HG02759 (cell line): Measurements from ENCODE around the gene ENPP7.
"Not testable (repeated sequence)": the region's sequence is repeated elsewhere in the genome, so short reads cannot be mapped to it uniquely, and the experiment has no call there.

ENCODE experiments used
- ATAC-seq: cut with Tn5 transposase; IDR thresholded peaks from one replicate; pipeline ENCODE4 v1.9.1; 2021; ENCODE audit warnings: mild to moderate bottlenecking, moderate library complexity; ENCODE audit not compliant: unreplicated experiment

Gene ENPP7

DNA sequence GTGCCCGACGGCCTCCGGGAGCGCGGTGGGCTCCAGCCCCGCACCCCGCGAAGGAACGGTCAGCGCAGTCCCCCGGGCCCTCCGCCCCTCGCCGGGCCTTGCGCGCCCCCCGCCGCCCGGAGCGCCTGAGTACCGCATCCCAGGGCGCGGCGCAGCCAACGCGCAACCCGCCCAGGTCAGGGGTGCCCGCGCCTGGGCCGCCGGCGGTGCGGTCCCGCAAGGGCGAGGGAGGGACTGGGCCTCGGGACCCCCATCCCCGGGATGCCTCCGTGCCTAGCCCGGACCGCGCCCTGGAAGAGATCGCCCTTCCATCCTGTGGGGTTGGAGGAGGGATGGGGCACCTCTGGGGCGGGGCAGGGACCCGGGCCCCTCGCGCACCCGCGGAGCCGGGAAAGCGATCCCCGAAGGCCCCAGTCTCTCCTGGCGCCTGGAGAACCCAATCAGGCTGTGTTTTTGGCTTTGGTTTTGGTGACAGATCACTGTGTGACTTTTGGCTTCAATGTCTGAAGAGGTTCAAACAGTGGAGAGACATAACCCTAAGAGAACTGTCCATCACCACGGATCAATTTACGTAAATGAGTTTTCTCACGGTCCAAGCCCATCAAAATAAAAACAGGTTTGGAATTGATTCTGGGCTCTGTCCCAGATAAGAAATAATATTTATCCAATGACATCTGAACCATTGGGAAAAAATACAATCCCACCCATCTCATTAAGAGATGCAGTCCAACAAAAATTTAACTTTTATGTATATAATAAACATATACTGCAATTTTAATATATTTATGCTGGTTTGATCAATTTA is 17.8 kb downstream of the ENPP7 start:
- ATAC-seq = no peak

DNA sequence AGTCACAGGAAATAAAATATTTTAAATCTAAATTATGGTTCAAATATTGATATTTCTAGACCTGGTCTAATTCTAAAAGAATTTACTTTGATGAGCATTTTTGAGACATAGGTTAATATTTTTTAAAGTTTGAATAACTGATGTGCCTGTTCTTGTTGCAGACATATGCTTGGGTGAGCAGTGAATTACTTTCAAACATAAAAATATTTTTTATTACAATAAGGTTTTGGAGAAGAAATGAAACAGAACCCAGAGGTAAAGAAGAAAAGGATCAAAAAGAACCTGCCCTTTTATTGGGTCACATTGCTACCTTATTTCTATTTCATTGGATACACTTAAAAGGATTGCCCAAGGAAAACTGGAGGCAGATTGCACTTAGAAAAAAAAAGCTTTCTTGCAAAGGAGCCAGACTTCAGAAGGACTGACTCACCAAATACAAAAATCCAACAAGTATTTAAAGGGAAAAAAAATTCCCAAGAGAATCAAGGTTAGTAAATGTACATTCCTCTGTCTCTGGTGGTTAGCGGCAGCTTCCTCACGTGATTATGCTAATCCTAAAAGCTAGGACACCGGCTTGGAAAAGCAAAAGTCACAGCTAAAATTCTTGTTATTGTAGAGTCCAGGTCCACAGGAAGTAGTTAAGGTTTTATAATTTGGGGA is 18.5 kb downstream of the ENPP7 start:
- no peak for ATAC-seq

DNA sequence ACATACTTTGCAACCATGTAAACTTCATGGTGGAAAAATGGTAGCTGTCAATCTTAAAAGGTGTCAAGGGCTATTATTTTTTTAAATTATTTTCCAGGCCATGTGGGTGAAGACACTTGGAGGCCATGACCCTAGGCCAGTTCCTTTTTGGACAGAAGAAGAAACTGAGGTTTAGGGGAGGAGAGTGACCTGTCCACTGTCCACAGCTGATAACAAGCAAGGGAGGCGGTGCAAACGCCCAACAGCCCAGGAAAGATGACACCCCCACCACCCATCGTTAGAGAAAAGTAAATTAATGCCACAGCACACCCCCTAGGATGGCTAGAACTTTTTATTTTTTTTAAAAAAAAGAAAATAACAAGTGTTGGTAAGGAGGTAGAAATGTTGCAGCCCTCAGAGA is 19.2 kb downstream of the ENPP7 start:
- ATAC-seq = no peak

DNA sequence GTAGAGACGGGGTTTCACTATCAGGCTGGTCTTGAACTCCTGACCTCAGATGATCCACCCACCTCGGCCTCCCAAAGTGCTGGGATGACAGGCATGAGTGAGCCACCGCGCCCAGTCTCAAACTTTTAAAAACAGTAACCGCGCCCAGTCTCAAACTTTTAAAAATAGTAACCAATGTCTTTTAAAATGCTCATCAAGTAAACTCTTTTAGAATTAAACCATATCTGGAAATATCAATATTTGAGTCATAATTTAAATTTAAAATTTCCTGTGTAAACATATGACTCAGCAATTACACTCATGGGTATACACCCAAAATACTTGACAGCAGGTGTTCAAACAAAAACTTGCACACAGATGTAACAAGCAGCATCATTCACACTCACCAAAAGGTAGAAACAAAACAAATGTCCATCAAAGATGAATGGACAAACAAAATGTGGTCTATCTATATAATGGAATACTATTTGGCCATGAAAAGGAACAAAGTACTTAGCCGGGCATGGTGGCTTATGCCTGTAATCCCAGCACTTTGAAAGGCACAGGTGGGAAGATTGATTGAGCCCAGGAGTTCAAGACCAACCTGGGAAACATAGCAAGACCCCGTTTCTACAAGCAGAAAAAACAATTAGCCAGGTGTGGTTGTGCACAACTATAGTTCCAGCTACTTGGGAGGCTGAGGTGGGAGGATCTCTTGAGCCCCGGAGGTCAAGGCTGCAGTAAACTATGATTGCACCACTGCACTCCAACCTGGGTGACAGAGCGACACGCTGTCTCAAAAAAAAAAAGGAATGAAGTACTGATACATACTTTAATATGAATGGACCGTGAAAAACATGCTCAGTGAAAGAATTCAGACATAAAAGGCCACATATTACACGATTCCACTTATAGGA is 20.2 kb downstream of the ENPP7 start:
- ATAC-seq = no peak

DNA sequence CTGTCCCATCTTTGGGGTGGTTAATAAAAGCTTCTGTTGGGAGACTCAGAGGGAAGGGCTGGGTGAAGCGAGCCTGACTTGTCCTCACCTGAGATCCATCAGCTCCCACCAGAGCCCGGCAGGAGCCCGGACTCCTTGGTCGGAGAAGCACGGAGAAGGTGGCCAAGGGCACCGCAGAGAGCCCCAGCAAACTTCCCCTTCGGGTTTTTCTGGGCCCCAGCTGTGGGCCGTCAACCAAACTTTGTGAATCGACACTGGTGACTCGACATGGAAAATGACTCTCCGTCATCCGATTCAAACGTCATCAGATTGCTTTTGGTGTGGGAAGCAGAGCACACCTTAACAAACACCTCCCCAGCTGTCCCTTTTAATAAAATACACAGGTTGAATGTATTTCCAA is 21.4 kb downstream of the ENPP7 start:
- ATAC-seq = no peak

DNA sequence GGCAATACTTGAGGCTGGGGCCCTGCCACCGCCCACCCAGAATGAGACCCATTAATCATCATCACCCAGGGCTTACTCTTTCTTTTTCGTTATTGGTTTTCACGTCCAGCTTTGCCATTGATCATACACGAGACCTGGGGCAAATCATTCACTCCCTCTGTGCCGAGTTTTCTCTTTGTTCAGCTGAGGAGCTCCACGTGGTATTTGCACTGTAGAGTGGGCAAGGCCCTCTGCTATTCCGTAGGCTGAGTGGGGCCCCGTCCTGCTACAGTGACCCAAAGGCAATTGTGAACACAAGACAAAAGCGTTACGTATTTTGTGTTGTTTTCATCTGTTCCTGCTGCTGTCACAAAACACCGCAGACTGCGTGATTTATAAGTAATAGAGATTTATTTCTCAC is 23.6 kb downstream of the ENPP7 start:
- ATAC-seq = no peak

DNA sequence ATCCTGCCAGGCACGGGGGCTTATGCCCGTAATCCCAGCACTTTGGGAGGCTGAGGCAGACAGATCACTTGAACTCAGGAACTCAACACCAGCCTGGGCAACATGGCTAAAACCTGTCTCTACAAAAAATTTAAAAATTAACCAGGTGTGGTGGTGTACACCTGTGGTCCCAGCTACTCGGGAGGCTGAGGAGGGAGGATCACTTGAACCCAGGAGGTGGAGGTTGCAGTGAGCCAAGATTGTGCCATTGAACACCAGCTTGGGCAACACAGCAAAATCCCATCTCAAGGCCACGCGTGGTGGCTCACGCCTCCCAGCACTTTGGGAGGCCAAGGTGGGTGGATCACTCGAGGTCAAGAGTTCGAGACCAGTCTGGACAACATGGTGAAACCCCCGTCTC is 24.2 kb downstream of the ENPP7 start:
- ATAC-seq = not testable (repeated sequence)

DNA sequence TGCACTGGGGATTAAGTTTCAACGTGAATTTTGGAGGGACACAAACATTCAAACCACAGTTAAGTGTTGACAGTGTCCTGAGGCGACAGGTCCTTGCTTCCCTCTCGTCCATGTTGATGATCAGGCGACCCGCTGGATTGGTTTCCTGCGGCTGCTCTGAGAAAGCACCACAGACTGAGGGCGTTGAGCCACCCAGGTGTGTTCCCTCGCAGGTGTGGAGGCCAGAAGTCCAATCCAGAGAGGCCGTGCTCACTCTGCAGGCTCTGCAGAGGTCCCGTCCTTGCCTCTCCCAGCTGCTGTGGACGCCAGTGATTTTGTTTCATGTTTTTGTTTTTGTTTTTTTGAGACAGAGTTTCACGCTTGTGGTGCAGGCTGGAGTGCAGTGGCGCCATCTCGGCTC is 24.8 kb downstream of the ENPP7 start:
- ATAC-seq = no peak

DNA sequence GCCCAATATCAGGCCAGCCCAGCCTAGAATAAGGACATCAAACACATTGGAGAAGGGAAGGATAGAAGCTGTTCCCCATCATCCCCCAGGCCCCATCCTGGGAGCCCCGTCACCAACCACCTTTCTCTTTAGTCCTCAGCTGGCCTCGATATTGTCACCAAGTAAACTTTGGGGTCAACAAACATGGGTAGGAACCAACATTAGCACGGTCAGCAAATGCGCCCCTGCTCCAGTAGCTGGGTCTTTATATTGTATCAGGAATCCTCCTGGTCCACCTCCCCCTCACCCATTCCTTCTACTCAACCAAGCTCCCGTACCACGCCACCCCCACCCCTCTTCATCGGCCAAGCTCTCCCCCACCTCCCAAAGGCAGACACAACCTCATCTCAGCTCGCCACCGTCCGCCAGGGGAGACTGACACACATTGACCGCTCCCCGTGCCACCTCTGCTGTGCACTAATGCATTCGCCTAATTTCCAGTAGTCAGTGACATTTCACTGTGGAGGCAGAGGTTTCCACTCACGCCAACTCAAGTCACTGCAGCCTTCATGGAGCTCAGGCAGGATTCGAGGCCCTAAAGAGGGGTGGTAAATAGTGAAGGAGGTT is 26.5 kb downstream of the ENPP7 start:
- no peak for ATAC-seq

DNA sequence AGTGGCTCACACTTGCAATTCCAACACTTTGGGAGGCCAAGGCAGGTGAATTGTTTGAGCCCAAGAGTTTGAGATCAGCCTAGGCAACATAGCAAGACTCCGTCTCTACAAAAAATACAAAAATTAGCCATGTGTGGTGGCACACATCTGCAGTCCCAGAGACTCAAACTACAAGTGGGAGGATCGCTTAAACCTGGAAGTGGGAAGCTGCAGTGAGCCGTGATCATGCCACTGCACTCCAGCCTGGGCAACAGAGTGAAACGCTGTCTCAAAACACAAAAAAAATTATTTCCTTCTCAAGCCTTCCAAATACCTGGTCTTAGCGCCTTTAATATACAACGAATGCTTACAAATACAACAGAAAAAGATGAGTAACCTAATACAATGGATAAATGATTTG is 27.5 kb downstream of the ENPP7 start:
- ATAC-seq = no peak

DNA sequence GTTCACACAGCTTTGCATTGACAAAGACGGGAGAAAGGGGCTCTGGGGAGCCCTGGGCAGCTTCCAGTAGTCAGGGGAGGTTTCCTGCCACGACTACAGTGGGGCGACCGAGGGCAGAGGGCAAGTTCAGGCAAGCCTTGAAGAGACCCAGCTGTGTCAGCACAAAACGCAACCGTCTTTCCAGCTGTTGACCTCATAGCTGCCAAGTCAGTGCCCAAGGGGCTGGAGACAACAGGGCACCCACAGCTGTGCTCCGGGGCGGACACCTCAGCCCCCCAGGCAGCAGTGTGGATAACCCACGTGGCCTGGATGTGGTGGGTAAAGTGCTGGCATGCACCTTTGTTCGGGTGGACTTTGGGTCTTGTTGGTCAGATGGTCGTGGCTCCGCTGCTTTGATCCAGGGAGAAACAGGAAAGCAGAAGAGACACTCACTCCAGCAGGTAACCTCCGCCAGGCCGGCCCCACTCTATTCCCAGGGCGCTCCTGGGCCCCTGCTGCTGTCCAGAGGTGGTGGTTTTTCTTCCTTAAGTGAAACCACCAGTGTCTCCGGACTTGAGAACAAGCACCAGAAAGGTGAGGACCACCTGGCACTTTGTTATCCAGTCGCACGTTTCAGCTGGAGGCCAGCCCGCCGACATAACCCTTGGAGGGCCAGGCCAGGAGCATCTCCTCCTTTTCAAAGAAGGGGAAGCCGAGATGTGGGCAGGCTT is 29.6 kb downstream of the ENPP7 start:
- no peak for ATAC-seq

DNA sequence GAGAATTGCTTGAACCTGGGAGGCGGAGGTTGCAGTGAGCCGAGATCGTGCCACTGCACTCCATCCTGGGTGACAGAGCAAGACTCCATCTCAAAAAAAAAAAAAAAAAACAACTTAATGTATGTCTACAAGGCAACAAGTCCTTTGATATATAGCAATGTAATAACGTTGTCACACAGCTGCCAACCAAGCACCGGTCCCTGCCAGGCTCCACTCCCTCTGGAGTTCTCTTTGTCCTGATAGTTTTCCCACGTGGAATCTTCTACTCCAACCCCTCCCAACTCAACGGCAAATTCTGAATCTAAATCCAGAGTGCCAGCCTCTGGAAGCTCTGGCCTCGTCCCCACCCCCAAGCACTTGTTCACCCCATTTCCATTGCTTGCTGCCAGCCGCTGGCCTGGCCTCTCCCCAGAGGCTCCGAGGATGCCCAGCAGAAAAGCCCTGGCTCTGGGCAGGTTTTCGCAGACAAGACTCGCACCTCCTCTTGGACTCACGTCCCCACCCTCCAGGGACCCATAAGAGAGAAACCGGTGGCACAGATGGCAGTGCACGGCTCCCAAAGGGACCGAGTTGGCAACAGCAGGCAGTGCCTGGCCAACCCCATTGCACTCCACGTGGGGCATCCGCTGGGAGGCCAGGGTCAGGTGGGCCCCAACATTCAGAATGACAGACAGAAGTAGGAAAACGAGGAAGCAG is 31.3 kb downstream of the ENPP7 start:
- ATAC-seq = no peak

DNA sequence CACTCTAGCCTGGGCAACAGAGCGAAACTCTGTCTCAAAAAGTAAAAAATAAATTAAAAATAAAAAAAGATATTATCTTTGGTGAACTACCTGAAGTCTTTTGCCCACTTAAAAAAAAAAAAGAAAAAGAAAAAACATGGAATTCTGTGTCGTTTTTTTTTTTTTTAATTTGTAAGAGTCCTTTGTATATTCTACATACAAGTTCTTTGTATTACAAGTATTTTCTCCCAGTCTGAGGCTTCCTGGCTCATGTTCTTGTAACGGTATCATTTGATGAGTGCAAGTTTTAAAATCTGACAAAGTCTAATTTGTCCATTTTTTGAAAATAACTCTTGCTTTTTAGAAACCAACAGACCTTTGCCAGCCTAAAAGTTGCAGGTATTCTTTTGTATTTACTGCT is 35.0 kb downstream of the ENPP7 start:
- ATAC-seq = no peak

DNA sequence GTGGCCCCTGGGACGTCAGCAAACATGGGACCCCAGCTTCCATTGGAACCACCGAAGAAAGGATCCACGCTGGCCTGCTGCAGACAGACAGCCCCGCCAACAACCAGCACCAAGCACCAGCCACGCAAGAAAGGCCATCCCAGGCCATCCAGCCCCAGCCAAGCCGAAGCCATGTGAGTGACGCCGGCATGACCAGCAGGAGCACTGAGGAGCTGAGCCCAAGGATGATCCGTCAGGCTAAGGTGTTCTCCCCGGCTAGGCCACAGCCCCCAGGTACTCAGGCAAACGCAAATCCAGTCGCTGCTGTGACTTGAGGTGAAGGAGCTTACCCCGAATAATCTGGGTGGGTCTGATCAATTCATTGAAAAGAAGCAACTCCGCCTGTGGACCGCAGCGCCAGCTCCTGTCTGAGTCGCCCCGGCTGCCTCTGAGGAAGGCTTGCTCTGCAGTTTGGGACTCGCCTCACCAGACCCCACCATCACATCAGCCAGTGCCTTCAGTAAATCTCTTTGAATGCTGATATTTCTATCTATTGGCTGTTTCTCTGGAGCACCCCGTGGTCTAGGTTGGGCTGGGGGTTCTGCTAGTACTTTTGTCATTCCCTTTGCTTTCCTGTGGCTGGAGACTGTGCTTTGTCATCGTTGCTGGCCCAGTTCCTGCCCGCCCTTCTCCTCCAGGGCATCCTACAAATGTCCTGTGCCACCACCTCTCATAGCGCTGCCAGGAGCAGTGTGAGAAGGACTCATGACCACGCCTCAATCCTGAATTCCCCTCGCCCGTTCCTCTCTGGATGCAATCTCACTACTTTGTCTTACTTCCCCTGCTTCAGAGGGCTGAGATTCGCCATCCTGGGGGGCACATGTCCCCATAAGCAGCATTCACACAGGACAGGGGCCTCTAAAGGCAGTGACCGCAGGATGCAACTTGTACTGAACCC is 39.1 kb downstream of the ENPP7 start:
- no peak for ATAC-seq

DNA sequence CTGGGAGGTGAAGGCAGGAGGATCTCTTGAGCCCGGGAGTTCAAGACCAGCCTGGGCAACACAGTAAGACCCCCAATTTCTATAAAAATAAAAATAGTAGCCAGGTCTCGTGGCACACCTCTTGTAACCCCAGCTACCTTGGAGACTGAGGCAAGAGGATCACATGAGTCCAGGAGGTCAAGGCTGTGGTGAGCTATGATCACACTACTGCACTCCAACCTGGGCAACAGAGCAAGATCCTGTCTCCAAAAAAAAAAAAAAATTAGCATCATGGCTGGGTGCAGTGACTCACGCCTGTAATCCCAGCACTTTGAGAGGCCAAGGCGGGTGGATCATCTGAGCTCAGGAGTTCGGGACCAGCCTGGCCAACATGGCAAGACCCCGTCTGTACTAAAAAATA is 40.5 kb downstream of the ENPP7 start:
- no peak for ATAC-seq

DNA sequence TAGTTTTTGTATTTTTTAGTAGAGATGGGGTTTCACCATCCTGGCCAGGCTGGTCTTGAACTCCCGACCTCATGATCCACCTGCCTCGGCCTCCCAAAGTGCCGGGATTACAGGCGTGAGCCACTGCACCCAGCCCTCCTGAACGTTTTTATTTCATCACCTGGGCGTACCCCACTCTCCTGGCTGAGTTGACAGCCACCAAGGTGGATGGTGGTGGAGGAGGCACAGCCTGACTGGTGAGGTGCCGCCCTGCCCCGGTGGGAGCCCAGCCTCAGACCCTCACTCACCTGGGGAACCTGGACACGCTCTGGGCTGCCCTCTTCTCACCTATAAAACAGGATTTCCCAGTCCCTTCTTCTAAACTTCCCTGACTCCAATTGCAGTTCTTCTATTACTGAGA is 42.0 kb downstream of the ENPP7 start:
- ATAC-seq = not testable (repeated sequence)

DNA sequence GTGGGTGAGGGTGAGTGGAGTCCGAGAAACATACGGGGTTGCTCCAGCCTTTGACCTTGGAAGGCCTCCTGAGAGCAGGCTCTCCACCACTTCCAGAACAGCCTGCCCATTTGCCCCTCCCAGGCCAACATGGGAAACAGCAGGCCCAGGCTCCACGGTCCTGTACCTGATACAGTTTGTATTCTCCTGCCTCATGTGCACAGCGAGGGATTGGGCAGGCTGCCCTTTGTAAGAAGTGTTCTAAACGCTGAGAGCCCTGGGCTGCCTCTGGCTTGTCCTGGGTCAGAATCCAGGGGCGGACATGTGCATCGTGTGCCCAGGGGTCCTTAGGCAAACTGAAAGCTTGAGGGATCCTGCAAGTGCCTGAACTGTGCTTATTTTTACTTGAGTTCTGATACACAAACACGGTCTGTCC is 43.8 kb downstream of the ENPP7 start:
- ATAC-seq = no peak

DNA sequence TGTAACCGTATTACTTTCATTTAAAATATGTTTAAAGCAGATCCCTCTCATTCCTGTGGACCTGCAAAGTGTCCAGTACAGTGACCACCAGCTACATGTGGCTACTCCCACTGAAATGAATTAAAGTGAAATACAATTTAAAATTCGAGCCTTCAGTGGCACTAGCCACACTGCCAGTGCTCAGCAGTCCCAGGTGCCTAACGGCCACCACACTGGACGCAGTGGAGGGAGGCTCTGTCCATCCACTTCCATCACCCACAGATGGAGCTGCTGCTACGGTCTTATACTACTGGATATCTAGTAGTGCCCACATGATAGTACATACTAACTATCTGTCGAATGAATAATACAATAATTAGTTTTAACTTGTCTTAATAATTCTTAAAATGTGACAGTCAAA is 44.9 kb downstream of the ENPP7 start:
- ATAC-seq = no peak
